Measurements from ENCODE around the gene KLC4.

KLC4 gene

GRCh38 chr6:43123461-43124314 lies 64.3 kb downstream of the KLC4 start:
- DNase-seq = peak in 5 of 56 donors; percentile 9 to 56 (median 15)

GRCh38 chr6:43124481-43124880 lies 65.0 kb downstream of the KLC4 start:
- DNase-seq = no peak
